ENCODE data around the gene SIM1.

- TF ChIP-seq POLR2A (IDR thresholded peaks at IDR 0.05; ENCODE audit: low read depth, low read length) (no peak), POLR2AphosphoS5 (IDR thresholded peaks at IDR 0.05; ENCODE audit: low read depth, low read length) (no peak)
Measured at GRCh38 chr6:100451577-100451976, 13.1 kb downstream of the SIM1 start.
